Measurements from ENCODE around the gene NOXRED1.

DNA sequence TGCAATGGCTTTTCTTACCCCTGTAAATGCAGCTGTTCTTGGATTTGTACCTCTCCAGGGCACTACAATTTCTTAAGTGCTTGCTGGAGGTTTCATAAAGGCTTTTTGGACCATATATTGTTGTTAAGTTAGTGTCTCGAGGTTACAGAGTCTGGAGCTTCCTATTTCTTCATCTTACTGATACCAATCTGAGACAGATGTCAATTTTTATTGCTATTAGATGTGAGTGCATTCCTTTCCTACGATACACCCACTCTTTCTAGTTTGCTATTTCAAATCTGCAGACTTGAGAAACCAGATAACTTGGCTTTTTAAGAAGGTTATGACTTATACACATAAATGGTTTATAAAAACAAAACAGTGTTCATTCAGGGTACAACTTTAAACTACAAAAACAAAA, 2.1 kb downstream of the NOXRED1 start:
- TF ChIP-seq, protein P1, sequence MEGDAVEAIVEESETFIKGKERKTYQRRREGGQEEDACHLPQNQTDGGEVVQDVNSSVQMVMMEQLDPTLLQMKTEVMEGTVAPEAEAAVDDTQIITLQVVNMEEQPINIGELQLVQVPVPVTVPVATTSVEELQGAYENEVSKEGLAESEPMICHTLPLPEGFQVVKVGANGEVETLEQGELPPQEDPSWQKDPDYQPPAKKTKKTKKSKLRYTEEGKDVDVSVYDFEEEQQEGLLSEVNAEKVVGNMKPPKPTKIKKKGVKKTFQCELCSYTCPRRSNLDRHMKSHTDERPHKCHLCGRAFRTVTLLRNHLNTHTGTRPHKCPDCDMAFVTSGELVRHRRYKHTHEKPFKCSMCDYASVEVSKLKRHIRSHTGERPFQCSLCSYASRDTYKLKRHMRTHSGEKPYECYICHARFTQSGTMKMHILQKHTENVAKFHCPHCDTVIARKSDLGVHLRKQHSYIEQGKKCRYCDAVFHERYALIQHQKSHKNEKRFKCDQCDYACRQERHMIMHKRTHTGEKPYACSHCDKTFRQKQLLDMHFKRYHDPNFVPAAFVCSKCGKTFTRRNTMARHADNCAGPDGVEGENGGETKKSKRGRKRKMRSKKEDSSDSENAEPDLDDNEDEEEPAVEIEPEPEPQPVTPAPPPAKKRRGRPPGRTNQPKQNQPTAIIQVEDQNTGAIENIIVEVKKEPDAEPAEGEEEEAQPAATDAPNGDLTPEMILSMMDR (IDR thresholded peaks at IDR 0.05): no peak
- no peak for TF ChIP-seq POLR2A (IDR thresholded peaks at IDR 0.05)

Data from heart left ventricle (tissue), 13 donors.